ENCODE measurements around the gene EDAR. TPM values are rescaled to one million over a fixed set of nuclear protein-coding genes. Genes with fewer than 3 reads are reported as not detected.

Gene EDAR
- total RNA-seq, 1 donor from 2014 or later: not detected

- intact Hi-C loops (cut with micrococcal nuclease): no loop called here
- ATAC-seq: no peak
- DNase-seq: no peak
These were observed 42.6 kb downstream of the EDAR start for GRCh38 chr2:108946442-108946841.

- ATAC-seq (peak; percentile 99), DNase-seq (peak; percentile 92)
- intact Hi-C loops (cut with micrococcal nuclease): no loop called here
These were observed 43.1 kb downstream of the EDAR start for GRCh38 chr2:108945969-108946368.

- DNase-seq: no peak
- ATAC-seq: no peak
- intact Hi-C loops (cut with micrococcal nuclease): no loop called here
These were observed 44.3 kb downstream of the EDAR start for GRCh38 chr2:108944601-108945331.

DNA sequence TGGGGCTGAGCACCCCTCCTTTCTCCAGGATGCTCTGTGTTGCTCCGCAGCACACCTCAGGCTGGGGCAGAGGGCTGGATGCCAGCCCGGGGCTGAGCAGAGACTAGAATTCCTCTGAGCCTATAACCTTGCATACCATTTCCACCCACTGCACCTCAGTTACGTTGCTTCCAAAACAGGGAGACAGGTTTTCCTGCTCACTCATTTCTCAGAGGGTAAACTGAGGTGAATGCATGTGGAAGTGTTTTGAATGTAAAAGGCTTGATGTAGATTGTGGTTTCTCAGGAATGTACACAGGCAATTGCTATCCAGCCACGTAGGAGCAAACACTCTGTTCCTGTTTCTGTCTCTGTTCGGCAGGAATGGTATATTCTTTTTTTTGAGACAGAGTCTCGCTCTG is 45.3 kb downstream of the EDAR start:
- intact Hi-C loops (cut with micrococcal nuclease): no loop called here
- ATAC-seq (no peak), DNase-seq (no peak)

- DNase-seq: no peak
- no peak for ATAC-seq
- intact Hi-C loops (cut with micrococcal nuclease): no loop called here
These were observed 46.1 kb downstream of the EDAR start for GRCh38 chr2:108942888-108943287.

DNA sequence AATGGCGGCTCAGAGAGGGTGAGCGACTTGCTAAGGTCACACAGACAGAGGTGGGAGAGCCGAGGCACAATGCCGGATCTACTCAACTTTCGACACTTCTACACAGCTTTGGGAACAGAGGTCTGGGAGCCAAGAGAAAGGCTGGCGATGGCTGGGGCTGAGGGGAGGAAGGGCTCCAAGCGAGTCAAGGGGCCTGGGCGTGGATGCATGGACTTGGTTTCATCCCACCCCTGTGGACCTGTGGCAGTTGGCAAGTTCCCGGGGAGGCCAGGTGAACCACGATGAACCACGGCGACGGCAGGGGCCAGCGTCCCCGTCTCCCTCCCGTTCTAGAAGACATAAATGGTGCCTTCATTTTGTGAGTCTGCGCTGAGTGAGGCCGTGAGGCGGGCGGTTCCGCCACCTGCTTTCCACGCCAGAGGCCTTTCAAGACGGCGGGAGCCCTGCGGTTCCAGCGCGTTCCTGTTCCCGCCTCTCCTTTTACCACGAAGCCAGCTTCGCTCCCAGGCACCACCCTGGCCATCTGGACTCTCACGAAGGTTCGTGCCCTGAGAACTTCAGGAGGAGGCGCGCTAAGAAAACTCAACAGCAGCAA is 46.7 kb downstream of the EDAR start:
- intact Hi-C loops (cut with micrococcal nuclease): no loop called here
- no peak for ATAC-seq
- no peak for DNase-seq

DNA sequence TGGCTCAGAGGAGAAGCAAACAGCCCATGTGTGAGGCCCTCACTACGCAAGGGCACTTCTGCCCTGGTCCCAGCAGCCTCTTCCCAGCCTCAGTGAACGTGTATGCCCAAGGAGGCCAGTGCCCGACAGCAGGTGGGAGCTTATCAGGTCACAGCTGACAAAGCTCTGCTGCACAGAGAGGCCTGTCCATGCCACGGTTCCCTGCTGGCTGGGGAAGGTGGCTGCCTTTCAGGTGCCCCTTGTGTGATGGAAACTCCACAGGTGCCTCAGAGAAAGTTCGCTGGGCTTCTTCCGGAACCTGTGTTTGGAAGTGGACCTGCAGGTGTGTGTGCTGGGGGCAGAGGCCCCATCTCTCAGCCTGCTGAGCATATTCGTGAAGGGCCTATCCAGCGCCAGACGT is 47.3 kb downstream of the EDAR start:
- ATAC-seq: no peak

DNA sequence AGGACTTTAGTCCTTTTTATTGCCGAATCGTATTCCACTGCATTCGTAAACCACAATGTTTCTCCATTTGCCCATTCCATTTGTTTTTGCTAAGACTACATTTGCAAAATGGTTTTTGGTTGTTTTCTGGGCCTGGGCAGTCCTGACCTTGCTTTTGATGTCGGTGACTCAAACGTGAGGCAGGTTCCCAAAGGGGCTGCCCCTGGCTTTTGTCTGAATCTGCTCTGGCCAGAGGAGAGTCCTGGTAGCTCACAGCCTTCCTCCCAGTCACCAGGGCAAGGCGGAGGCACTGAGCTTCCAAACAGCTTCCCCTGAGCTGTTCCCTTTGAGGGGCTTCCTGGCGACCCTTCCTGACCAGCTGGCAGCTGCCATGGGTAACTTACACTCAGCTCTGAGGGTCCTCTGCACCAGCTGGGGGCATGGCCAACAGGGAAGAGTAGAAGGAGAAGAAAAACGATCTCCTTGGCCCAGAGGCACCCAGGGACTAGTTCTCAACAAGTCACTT is 47.8 kb downstream of the EDAR start:
- DNase-seq (no peak), ATAC-seq (no peak)
- intact Hi-C loops (cut with micrococcal nuclease): no loop called here

More for the DNA sequence above, 47.3 kb downstream of the EDAR start:
- DNase-seq: no peak
- intact Hi-C loops (cut with micrococcal nuclease): no loop called here

DNA sequence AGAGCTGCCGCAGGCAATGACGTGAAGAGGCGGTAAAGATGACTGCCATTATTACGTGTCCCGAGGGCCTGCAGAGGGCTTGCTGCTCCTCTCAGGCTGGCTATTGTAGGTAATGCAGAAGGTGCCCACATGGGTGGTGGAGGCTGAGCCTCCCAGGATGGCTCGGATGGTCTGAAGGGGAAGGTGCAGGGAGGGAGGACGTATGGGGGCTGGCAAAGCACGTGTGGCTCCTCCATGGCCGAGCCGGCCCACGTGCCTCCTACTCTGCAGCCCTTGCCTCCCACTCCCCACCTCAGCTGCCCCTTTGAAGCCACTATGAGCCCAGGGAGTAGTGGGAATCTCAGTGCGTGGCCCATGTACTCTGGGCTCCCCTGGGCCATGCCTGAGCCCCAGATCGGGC is 48.9 kb downstream of the EDAR start:
- DNase-seq: no peak
- intact Hi-C loops (cut with micrococcal nuclease): no loop called here
- ATAC-seq: no peak

DNA sequence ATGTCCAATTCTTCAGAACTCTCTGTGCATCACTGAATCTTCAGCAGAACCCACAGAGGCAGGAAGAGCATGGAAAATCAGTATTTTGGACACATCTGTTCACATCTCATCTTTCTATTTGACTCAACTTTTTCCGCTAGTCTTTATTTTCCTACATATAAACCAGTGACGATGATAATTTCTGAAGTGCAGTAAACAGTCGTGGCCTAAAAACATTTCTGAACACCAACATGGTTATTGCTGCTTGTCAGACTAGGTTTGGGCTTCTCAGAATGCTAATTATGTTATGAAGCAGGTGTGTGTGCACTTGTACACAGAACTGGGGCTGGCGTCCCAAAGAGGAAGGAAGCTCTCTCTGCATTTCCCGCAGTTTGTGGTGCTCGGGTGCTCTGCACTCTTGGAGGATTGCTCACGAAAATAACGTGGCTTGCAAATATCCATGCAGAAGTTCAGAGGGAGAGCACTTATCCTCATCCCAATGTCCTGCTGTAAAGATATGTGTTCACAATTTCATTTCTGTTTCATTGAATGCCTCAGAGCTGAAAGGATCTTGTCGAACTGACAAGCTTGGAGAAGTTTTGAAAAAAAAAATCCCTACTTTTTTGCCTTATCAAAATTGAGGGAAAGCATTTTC is 50.8 kb downstream of the EDAR start:
- no peak for ATAC-seq
- no peak for DNase-seq
- intact Hi-C loops (cut with micrococcal nuclease): no loop called here

- no peak for ATAC-seq
- intact Hi-C loops (cut with micrococcal nuclease): no loop called here
- DNase-seq: no peak
These were observed 51.5 kb downstream of the EDAR start for GRCh38 chr2:108937367-108938017.

- ATAC-seq (peak; percentile 86), DNase-seq (peak; percentile 71)
- intact Hi-C loops (cut with micrococcal nuclease): no loop called here
These were observed 52.2 kb downstream of the EDAR start for GRCh38 chr2:108936866-108937265.

DNA sequence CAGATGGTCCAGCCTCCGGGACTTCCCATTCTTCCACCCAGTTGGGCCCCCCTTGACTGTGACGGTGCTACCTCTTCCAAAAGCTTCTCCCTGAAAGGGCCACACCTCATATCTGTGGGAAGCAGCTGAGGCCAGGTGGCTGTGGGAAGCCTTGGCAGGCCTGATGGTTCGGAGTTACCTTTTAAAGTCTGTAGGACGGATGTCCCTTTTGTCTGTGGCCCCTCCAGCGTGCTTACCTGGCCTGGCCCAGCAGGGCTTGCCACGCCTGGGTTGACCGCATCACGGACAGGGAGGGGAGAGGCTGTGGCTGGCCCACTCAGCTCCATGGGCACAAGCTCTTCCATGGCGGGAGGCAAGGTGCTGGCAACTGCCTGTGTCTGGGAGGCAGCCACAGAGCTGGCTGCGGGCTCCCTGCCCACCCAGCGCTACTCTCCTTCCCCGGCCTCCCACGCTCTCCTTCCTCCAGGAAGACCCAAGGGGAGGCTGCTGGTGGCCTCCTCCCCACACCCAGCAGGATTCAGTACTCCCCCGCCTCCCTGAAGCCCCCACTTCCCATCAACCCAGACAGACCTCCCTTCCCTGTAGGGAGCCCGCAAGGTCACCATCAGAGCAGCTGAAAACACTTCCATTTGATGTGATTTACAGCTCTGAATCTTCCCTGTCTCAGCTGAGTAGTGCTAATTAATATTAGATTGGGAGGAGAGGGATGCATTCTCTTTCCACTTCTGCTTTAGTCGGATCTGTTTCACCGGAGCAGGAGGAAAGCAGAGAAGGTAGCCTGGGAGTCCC is 52.8 kb downstream of the EDAR start:
- ATAC-seq: no peak
- no peak for DNase-seq
- intact Hi-C loops (cut with micrococcal nuclease): no loop called here

GRCh38 chr2:108935271-108935741 is 53.7 kb downstream of the EDAR start:
- no peak for ATAC-seq
- intact Hi-C loops (cut with micrococcal nuclease): no loop called here

DNA sequence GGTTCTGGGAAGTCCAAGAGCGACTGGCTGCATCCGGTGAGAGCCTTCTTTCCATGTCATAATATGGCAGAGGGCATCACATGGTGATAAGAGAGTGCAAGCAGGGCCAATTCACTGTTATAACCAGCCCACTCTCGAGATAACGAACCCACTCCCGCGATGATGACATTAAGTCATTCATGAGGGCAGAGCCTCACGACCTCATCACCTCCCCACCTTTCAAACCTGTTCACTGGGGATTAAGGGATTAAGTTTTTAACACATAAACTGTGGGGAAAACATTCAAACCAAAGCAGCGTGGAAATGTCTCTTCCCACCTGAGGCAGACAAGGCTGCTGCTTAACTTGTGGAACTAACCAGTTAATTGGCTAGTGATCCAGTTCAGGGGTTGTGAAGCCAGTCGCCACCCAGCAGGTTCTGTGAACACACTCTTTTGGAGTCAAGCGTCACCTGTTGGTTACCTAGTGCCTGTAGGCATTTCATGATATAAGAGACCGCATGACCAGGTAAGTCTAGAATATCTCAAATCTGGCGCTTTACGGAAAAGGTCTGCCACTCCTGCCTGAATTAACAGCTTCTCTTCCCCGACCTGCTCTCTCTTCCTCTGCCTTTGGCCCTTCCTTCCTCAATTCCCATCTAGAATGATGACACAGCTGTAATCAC is 54.3 kb downstream of the EDAR start:
- ATAC-seq: peak; percentile 2
- intact Hi-C loops (cut with micrococcal nuclease): no loop called here
- DNase-seq: no peak

More at GRCh38 chr2:108935271-108935741, 53.7 kb downstream of the EDAR start:
- no peak for DNase-seq

GRCh38 chr2:108934151-108934550 is 54.9 kb downstream of the EDAR start:
- ATAC-seq (no peak), DNase-seq (no peak)
- intact Hi-C loops (cut with micrococcal nuclease): no loop called here

GRCh38 chr2:108933691-108934117 is 55.3 kb downstream of the EDAR start:
- intact Hi-C loops (cut with micrococcal nuclease): no loop called here
- ATAC-seq: peak; percentile 90
- peak; percentile 69 for DNase-seq

DNA sequence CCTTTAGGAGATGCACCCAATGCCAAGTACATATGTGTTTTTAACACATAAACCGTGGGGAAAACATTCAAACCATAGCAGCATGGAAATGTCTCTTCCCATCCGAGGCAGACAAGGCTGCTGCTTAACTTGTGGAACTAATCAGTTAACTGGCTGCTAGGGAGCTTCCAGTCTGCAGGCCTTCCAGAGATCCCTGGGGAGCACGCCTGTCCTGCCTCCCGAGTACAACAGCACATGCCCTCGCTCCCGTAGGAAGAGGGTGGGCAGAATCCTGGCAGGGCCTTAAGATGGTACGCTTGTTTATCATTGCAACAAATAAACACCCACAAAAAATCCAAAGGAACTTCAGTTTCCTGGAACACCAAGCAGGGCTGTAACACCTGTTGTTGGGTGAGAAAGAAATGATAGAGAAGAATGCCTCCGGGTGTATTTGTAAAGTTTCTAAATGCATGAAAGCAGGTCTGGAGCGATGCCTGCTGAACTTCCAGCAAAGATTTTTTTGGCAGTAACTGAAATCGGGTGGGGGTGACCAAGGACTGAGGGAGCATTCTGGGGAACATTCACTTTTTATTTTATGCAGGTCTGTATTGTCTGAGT is 56.2 kb downstream of the EDAR start:
- ATAC-seq: no peak
- no peak for DNase-seq
- intact Hi-C loops (cut with micrococcal nuclease): no loop called here
